IPS-NIHi7 (cell line): ENCODE data around the gene MAF.
A peak's percentile ranks its signal among the peaks of the same experiment; 100 is the strongest.

Experiments
- DNase-seq: peaks from one replicate; pipeline ENCODE4 v3.0.0; 2012; ENCODE audit warnings: mixed read lengths; ENCODE audit errors: extremely low spot score

MAF gene

GRCh38 chr16:79589601-79590102 lies 10.9 kb downstream of the MAF start:
- peak; percentile 48 for DNase-seq

GRCh38 chr16:79587897-79588296 lies 12.6 kb downstream of the MAF start:
- DNase-seq, result no peak

GRCh38 chr16:79587296-79587695 lies 13.2 kb downstream of the MAF start:
- DNase-seq, result no peak

GRCh38 chr16:79582789-79583188 lies 17.7 kb downstream of the MAF start:
- DNase-seq, result no peak

GRCh38 chr16:79580453-79581191 lies 19.9 kb downstream of the MAF start:
- no peak for DNase-seq

GRCh38 chr16:79576602-79577001 lies 23.9 kb downstream of the MAF start:
- no peak for DNase-seq

- DNase-seq, result no peak
Observed at GRCh38 chr16:79573884-79574283, 26.7 kb downstream of the MAF start.

- DNase-seq, result no peak
Observed at GRCh38 chr16:79573071-79573470, 27.5 kb downstream of the MAF start.

GRCh38 chr16:79571903-79572535 lies 28.5 kb downstream of the MAF start:
- DNase-seq, result no peak

GRCh38 chr16:79571065-79571902 lies 29.3 kb downstream of the MAF start:
- DNase-seq, result no peak

GRCh38 chr16:79564671-79565107 lies 35.8 kb downstream of the MAF start:
- no peak for DNase-seq

- peak; percentile 23 for DNase-seq
Observed at GRCh38 chr16:79563921-79564320, 36.6 kb downstream of the MAF start.

- DNase-seq, result no peak
Observed at GRCh38 chr16:79562166-79562823, 38.2 kb downstream of the MAF start.

- no peak for DNase-seq
Observed at GRCh38 chr16:79561729-79562128, 38.8 kb downstream of the MAF start.

- DNase-seq, result no peak
Observed at GRCh38 chr16:79560923-79561322, 39.6 kb downstream of the MAF start.

GRCh38 chr16:79560318-79560717 lies 40.2 kb downstream of the MAF start:
- no peak for DNase-seq

GRCh38 chr16:79559532-79559931 lies 41.0 kb downstream of the MAF start:
- no peak for DNase-seq

- no peak for DNase-seq
Observed at GRCh38 chr16:79557421-79557820, 43.1 kb downstream of the MAF start.

GRCh38 chr16:79554912-79555311 lies 45.6 kb downstream of the MAF start:
- no peak for DNase-seq

- no peak for DNase-seq
Observed at GRCh38 chr16:79550373-79550772, 50.2 kb downstream of the MAF start.

- DNase-seq, result no peak
Observed at GRCh38 chr16:79547085-79547484, 53.5 kb downstream of the MAF start.
